Activated CD4-positive, alpha-beta memory T cell treated with anti-CD3 and anti-CD28 coated beads, Interleukin-2, amount 10 ng/mL, durations not matched to agents 7 days and 5 days (primary cell): Measurements from ENCODE around the gene BLACAT1. TPM values are rescaled to one million over a fixed set of nuclear protein-coding genes. Genes with fewer than 3 reads are reported as not detected.
A peak's percentile ranks its signal among the peaks of the same experiment; 100 is the strongest.

ENCODE experiments used
- CTCF ChIA-PET: fragments of 350-600 bp; sonication (Branson Sonifier 250); formaldehyde crosslinking; loops from one replicate; lab custom pipeline; 2021; ENCODE audit warnings: antibody characterized with exemption, inconsistent platforms; lab: Charles Lee
- POLR2A ChIA-PET: fragments of 350-600 bp; sonication (Branson Sonifier 250); formaldehyde crosslinking; loops from one replicate; lab custom pipeline; 2021; ENCODE audit warnings: antibody characterized with exemption; lab: Charles Lee
- DNase-seq: peaks from one replicate; pipeline ENCODE4 v3.0.0-alpha.2; 2020
- H3K27ac Mint-ChIP-seq: one replicate; pipeline ENCODE4 v1.8.0; 2021; ENCODE audit warnings: mild to moderate bottlenecking, mixed read lengths
- H3K27me3 Mint-ChIP-seq: one replicate; pipeline ENCODE4 v1.8.0; 2021; ENCODE audit warnings: mixed read lengths
- H3K36me3 Mint-ChIP-seq: one replicate; pipeline ENCODE4 v1.8.0; 2021; ENCODE audit warnings: low read depth, mixed read lengths
- H3K4me1 Mint-ChIP-seq: one replicate; pipeline ENCODE4 v1.8.0; 2021; ENCODE audit warnings: mixed read lengths
- H3K4me3 Mint-ChIP-seq: one replicate; pipeline ENCODE4 v1.8.0; 2021; ENCODE audit warnings: mild to moderate bottlenecking, mixed read lengths
- H3K9me3 Mint-ChIP-seq: one replicate; pipeline ENCODE4 v1.8.0; 2021; ENCODE audit warnings: mixed read lengths
- total RNA-seq, 2 experiments: library from RNA; stranded (reverse); gene quantifications; one replicate each; pipeline ENCODE4 v1.2.3, GENCODE V29; 2021

Gene BLACAT1
- total RNA-seq, 2 experiments from 2014 or later = 0.55 to 0.65 TPM

- H3K27ac Mint-ChIP-seq = no peak overlapping the region
- ChIA-PET POLR2A (no interaction called here), CTCF (interaction anchor here (0.7 to 1.2 kb wide), 2 partner anchors 12 to 70 kb away, joined by 3 to 5 read pairs; no protein-coding TSS in a partner anchor)
- H3K9me3 Mint-ChIP-seq = no peaks in the 10 kb centered on the region
- no peaks in the 10 kb centered on the region for H3K4me1 Mint-ChIP-seq
- no peaks in the 10 kb centered on the region for H3K36me3 Mint-ChIP-seq
- no peak for DNase-seq
- H3K4me3 Mint-ChIP-seq = no peak overlapping the region
- peaks cover 25% of the 10 kb centered on the region for H3K27me3 Mint-ChIP-seq
Observed at GRCh38 chr1:205466595-205467220, 10.9 kb upstream of the BLACAT1 start.

DNA sequence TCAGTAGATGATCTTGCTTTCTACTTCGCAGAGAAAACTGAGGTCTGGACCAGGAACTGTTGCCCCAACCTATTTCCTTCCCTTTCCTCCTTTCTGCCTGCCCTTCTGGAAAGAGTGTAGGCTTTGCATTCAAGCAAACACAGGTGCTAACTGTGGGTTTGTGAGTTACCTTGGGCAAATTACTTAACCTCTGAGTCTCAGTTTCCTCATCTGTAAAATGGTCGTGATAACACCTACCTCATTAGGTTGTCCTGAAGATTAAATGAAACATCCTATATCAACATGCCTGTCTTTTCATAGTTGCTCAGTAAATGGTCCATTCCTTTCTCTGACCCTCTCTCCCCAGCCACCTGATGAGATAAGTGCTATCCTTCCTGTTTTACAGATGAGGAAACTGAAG, 9.5 kb upstream of the BLACAT1 start:
- no peak for DNase-seq
- Mint-ChIP-seq H3K4me1 (no peaks in the 10 kb centered on the region), H3K9me3 (no peaks in the 10 kb centered on the region), H3K36me3 (no peaks in the 10 kb centered on the region), H3K27me3 (peaks cover 30% of the 10 kb centered on the region), H3K4me3 (no peak overlapping the region), H3K27ac (no peak overlapping the region)
- POLR2A ChIA-PET = no interaction called here
- CTCF ChIA-PET = no interaction called here

- peaks cover 11% of the 10 kb centered on the region for H3K4me1 Mint-ChIP-seq
- DNase-seq = peak; percentile 54
- POLR2A ChIA-PET = interaction anchor here (0.7 kb wide), 1 partner anchor 18 kb away, joined by 3 read pairs; no protein-coding TSS in a partner anchor
- H3K4me3 Mint-ChIP-seq = no peak overlapping the region
- CTCF ChIA-PET = interaction anchor here (1.1 to 3.4 kb wide), 5 partner anchors 18 to 124 kb away, joined by 3 to 16 read pairs (median 4); no protein-coding TSS in a partner anchor
- H3K36me3 Mint-ChIP-seq = no peaks in the 10 kb centered on the region
- H3K9me3 Mint-ChIP-seq = no peaks in the 10 kb centered on the region
- H3K27me3 Mint-ChIP-seq = peaks cover 58% of the 10 kb centered on the region
- no peak overlapping the region for H3K27ac Mint-ChIP-seq
Observed at GRCh38 chr1:205458777-205459566, 3.1 kb upstream of the BLACAT1 start.

DNA sequence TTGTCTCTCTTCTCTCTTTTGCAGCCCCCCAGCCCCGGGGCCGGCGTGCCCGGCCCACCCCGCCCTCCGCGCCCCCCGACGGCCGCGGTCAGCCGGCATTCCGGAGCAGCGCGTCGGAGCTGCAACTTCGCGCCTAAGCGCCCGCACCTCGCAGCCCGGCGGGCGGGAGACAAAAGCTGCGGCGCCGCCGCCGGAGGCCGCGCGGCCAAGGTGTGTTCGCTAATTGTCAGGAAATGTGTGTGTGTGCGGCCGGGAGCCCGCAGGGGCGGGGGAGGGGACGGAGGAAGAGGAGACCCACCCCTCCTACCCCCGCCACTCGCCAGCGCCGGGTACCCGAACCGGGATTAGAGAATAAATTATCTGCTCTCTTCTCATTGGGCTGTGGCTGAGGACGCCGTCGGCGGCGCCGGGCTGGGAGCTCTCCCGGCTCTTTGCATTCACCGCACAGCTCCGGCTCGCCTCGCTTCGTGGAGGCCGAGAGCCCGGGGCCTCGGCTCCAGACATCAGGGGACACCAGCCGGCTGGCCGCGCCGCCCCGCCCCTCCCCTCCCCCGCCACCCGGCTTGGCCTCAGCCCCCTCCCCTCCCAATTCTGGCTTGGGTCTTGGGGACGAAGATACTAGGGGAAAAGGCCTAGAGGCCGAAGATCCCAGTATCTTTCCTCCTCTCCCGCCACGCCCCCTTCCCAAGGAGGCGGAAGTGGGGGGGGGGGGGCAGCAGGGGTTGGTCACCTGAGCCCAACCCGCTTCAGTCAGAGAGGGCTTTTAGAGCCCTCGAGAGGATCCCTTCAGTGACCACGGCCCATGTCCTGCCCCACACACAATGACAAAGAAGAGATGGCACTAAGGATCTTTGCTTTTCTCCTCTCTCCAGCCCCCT, 1.3 kb upstream of the BLACAT1 start:
- Mint-ChIP-seq H3K36me3 (no peaks in the 10 kb centered on the region), H3K4me1 (peaks cover 11% of the 10 kb centered on the region), H3K4me3 (peak overlapping the region; percentile 1), H3K9me3 (no peaks in the 10 kb centered on the region), H3K27ac (no peak overlapping the region), H3K27me3 (peaks cover 72% of the 10 kb centered on the region)
- POLR2A ChIA-PET = interaction anchor here (1.0 to 1.4 kb wide), 2 partner anchors 16 to 30 kb away, joined by 3 to 5 read pairs; no protein-coding TSS in a partner anchor
- CTCF ChIA-PET = interaction anchor here (0.6 to 3.4 kb wide), 5 partner anchors 16 to 103 kb away, joined by 3 to 16 read pairs (median 4); no protein-coding TSS in a partner anchor
- DNase-seq = no peak

- Mint-ChIP-seq H3K27ac (no peak overlapping the region), H3K4me1 (peaks cover 11% of the 10 kb centered on the region), H3K27me3 (peaks cover 73% of the 10 kb centered on the region), H3K9me3 (no peaks in the 10 kb centered on the region), H3K4me3 (no peak overlapping the region), H3K36me3 (no peaks in the 10 kb centered on the region)
- ChIA-PET CTCF (interaction anchor here (0.5 to 3.4 kb wide), 4 partner anchors 25 to 280 kb away, joined by 3 to 16 read pairs (median 3); no protein-coding TSS in a partner anchor), POLR2A (interaction anchor here (0.9 to 1.4 kb wide), 3 partner anchors 11 to 29 kb away, joined by 3 to 5 read pairs (median 4); no protein-coding TSS in a partner anchor)
- no peak for DNase-seq
Observed at GRCh38 chr1:205456383-205456867, 580 bp upstream of the BLACAT1 start.

DNA sequence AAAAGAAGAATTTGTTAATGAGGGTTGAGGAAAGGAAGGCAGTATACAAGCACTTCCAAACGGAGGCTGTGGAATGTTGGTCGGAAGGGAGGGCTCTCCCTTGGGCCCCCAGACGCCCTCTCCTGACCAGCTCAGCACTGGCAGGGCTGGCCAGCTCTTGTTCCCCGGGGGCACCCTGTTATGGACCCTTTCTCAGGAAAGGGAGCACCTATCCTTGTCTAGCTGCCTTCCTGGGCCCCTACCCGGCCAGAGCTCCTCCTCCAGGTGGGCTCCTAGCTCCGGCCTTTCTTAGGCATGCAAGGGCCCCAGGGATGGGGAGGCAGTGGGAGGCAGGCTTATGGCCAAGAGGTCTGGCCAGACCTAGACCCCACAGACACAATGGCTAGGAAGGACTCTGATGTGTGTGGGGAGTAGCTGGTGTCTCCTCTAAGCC, 926 bp downstream of the BLACAT1 start:
- Mint-ChIP-seq H3K4me3 (no peak overlapping the region), H3K9me3 (no peaks in the 10 kb centered on the region), H3K36me3 (no peaks in the 10 kb centered on the region), H3K27me3 (peaks cover 65% of the 10 kb centered on the region), H3K4me1 (peaks cover 11% of the 10 kb centered on the region), H3K27ac (no peak overlapping the region)
- ChIA-PET POLR2A (interaction anchor here (1.6 kb wide), 1 partner anchor 14 kb away, joined by 5 read pairs; no protein-coding TSS in a partner anchor), CTCF (interaction anchor here (0.6 to 1.1 kb wide), 2 partner anchors 30 to 31 kb away, joined by 3 to 6 read pairs; no protein-coding TSS in a partner anchor)
- DNase-seq = no peak

DNA sequence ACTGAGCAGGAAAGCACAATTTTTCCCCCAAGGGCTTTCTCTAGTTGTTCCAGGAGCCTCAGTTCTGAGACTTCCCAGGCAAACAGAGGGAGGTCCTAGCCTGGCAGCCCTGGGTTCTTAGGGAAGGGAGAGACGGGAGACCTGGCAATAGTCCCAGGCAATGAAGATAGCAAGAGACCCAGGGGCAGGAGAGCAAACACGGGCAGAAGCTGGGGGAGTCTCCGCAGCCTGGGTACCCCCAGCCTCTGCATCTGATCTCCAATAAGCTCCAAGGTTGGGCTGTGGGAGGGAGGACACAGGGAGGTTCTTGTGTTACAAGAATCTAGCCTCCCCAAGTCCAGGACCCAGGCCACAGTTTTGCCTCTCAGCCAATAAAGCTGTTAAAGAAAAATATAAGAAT, 2.4 kb downstream of the BLACAT1 start:
- Mint-ChIP-seq H3K27ac (no peak overlapping the region), H3K9me3 (no peaks in the 10 kb centered on the region), H3K27me3 (peaks cover 53% of the 10 kb centered on the region), H3K36me3 (no peaks in the 10 kb centered on the region), H3K4me3 (no peak overlapping the region), H3K4me1 (peaks cover 19% of the 10 kb centered on the region)
- ChIA-PET POLR2A (no interaction called here), CTCF (interaction anchor here (1.5 to 2.1 kb wide), 2 partner anchors 12 to 32 kb away, joined by 4 to 10 read pairs; no protein-coding TSS in a partner anchor)
- DNase-seq = no peak

DNA sequence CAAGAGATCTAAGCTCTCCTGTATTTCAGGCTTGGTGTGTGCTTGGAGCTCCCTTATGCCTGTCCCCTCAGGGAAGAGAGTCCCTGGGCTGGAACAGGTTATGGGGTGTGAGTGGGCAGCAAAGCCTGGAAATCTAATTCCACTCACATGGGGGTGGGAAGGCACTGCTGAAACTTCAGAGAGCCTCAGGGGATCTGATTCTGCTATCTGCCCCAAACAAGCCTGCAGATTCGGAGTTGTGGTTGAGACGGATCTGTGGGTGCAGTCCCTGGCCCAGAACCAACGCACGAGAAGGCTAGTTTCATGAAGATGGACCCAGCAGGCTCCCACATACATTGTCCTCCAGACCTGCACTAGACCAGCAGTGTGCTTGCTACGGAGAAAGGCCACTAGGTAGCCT, 2.9 kb downstream of the BLACAT1 start:
- POLR2A ChIA-PET = no interaction called here
- DNase-seq = no peak
- peaks cover 19% of the 10 kb centered on the region for H3K4me1 Mint-ChIP-seq
- no peak overlapping the region for H3K4me3 Mint-ChIP-seq
- H3K27me3 Mint-ChIP-seq = peaks cover 47% of the 10 kb centered on the region
- no peaks in the 10 kb centered on the region for H3K9me3 Mint-ChIP-seq
- CTCF ChIA-PET = interaction anchor here (1.5 to 2.1 kb wide), 2 partner anchors 12 to 33 kb away, joined by 4 to 10 read pairs; no protein-coding TSS in a partner anchor
- H3K36me3 Mint-ChIP-seq = no peaks in the 10 kb centered on the region
- no peak overlapping the region for H3K27ac Mint-ChIP-seq

- DNase-seq = no peak
- peaks cover 16% of the 10 kb centered on the region for H3K4me1 Mint-ChIP-seq
- no peak overlapping the region for H3K4me3 Mint-ChIP-seq
- H3K27me3 Mint-ChIP-seq = peaks cover 42% of the 10 kb centered on the region
- POLR2A ChIA-PET = no interaction called here
- CTCF ChIA-PET = interaction anchor here (1.1 to 2.1 kb wide), 2 partner anchors 11 to 33 kb away, joined by 3 to 10 read pairs; no protein-coding TSS in a partner anchor
- no peaks in the 10 kb centered on the region for H3K9me3 Mint-ChIP-seq
- no peaks in the 10 kb centered on the region for H3K36me3 Mint-ChIP-seq
- no peak overlapping the region for H3K27ac Mint-ChIP-seq
Observed at GRCh38 chr1:205452364-205452763, 3.5 kb downstream of the BLACAT1 start.

DNA sequence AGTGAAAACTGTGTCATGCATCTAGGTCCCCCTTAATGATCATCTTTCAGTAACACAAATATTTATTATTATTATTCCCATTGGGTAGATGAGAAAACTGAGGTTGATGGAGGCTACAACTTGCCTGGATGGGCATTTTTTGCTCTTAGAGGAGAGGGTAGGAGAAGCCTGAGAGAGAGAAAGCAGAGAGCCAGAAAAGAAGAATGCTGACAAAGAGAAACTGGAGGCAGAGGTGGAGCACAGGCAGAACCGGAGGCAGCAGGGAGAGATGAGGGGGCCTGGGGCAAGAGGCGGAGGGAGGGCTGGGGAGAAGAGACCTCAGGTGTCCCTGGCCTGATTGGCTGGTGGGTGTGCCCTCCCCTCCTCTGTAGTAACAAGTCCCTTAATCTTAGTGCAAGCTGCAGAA, 4.1 kb downstream of the BLACAT1 start:
- Mint-ChIP-seq H3K9me3 (no peaks in the 10 kb centered on the region), H3K27me3 (peaks cover 43% of the 10 kb centered on the region), H3K27ac (no peak overlapping the region), H3K4me3 (no peak overlapping the region), H3K36me3 (no peaks in the 10 kb centered on the region), H3K4me1 (peaks cover 17% of the 10 kb centered on the region)
- POLR2A ChIA-PET = no interaction called here
- no peak for DNase-seq
- CTCF ChIA-PET = interaction anchor here (1.1 to 2.1 kb wide), 2 partner anchors 11 to 34 kb away, joined by 3 to 10 read pairs; no protein-coding TSS in a partner anchor

- Mint-ChIP-seq H3K9me3 (no peaks in the 10 kb centered on the region), H3K27ac (no peak overlapping the region), H3K36me3 (no peaks in the 10 kb centered on the region), H3K27me3 (peaks cover 39% of the 10 kb centered on the region), H3K4me1 (peaks cover 13% of the 10 kb centered on the region), H3K4me3 (no peak overlapping the region)
- no peak for DNase-seq
- POLR2A ChIA-PET = no interaction called here
- CTCF ChIA-PET = no interaction called here
Observed at GRCh38 chr1:205451202-205451601, 4.6 kb downstream of the BLACAT1 start.

GRCh38 chr1:205450448-205450847, 5.4 kb downstream of the BLACAT1 start:
- no peak for DNase-seq
- ChIA-PET POLR2A (no interaction called here), CTCF (interaction anchor here (0.6 to 2.2 kb wide), 2 partner anchors 19 to 207 kb away, joined by 4 to 9 read pairs; no protein-coding TSS in a partner anchor)
- Mint-ChIP-seq H3K4me1 (peaks cover 10% of the 10 kb centered on the region), H3K27me3 (peaks cover 34% of the 10 kb centered on the region), H3K4me3 (no peak overlapping the region), H3K36me3 (no peaks in the 10 kb centered on the region), H3K27ac (no peak overlapping the region), H3K9me3 (no peaks in the 10 kb centered on the region)
